ENCODE measurements around the gene HNRNPM.
"Not testable (repeated sequence)": the region's sequence is repeated elsewhere in the genome, so short reads cannot be mapped to it uniquely, and the experiment has no call there.

Gene HNRNPM

GRCh38 chr19:8426283-8426682 lies 18.5 kb upstream of the HNRNPM start:
- no peak for DNase-seq (ENCODE audit: low spot score)

DNA sequence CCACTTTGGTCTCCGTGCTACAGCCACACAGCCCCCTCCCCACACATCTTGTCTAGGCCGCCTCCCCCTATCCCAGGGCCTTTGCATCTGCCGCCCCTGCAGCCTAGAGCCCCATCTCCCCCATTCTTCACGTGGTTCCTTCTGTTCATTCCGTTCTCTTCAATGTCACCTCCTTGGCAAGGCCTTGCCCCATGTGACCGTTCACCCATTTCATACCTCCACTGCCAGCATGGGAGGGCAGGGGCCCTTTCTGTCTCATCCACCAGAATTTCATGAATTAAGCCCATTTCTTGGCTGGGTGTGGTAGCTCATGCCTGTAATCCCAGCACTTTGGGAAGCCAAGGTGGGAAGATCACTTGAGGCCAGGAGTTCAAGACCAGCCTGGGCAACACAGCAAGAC lies 15.7 kb upstream of the HNRNPM start:
- DNase-seq (ENCODE audit: low spot score) = no peak

DNA sequence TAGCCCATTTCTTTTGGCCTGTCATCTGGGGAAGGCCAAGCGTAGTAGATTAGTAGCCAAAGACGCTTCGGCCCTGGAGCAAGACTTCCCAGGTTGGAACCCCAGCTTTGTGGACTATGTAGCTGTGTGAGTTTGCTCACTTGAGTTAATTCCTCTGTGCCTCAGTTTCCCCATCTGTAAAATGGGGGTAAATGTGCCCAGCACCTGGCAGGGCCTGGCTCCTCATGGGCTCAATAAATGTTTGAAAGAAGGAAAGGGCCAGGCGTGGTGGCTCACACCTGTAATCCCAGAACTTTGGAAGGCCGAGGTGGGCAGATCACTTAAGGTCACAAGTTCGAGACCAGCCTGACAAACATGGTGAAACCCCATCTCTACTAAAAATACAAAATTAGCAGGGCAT lies 14.9 kb upstream of the HNRNPM start:
- no peak for DNase-seq (ENCODE audit: low spot score)

DNA sequence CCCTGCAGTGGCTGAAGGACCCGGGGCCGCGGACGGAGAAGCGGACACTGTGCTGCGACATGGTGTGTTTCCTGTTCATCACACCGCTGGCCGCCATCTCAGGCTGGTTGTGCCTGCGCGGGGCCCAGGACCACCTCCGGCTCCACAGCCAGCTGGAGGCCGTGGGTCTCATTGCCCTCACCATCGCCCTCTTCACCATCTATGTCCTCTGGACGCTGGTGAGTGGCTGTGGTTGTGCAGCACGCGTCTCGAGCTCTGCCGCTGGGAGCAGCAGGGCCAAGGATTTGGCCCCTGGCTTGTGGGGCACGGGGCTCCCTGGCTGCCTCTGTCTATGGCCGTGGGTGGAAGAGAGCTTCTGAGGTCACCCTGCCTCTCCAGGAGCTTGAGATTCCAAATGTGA lies 14.1 kb upstream of the HNRNPM start:
- no peak for DNase-seq (ENCODE audit: low spot score)

DNA sequence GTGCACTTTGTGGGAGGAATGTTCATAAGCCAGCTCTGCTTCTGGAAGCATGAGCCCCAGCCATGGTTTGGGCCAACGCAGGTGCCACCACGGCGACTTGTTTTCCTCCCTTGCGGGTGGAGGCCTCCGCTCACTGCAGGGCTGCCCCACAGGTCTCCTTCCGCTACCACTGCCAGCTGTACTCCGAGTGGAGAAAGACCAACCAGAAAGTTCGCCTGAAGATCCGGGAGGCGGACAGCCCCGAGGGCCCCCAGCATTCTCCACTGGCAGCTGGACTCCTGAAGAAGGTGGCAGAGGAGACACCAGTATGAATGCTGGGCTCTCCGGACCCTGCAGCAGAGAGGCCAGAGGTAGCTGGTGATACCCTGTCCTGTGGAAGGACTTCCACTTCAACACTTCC lies 6.5 kb upstream of the HNRNPM start:
- no peak for DNase-seq (ENCODE audit: low spot score)

DNA sequence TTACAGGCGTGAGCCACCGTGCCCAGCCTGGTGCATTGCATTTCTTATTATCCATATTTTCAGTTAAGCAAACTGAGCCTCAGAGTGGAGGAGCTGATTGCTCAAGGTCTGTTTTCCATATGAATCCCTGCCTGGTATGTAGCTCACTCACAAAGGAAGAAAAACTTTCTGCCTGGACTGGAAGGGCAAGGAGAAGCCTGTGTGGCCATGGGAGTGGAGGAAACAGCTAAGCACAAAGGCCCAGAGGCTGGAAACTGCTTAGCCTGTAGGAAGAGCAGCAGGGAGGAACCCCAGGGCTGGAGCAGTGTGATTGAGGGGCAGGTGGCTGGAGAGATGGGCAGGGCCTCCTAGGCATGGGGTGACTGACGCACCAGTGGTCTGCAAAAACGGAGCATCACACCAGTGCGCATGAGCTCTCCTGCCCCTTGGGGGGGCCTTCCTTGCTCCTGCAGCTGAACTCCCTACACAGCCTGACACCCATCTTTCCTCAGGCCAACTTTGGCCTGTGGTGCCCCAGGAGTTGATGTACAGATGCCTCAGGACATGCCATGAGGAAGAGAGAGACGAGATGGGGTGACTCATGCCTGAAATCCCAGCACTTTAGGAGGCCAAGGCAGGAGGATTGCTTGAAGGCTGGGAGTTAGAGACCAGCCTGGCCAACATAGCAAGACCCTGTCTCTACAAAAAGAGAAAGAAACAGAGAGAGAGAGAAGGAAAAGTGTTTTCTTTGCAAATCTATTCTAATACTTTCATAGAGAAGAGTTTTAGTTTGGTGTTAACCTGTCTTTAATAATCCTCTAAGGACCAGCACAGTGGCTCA lies 2.8 kb upstream of the HNRNPM start:
- no peak for DNase-seq (ENCODE audit: low spot score)

- not testable (repeated sequence) for DNase-seq (ENCODE audit: low spot score)
Observed at GRCh38 chr19:8444140-8444676, 567 bp upstream of the HNRNPM start.

DNA sequence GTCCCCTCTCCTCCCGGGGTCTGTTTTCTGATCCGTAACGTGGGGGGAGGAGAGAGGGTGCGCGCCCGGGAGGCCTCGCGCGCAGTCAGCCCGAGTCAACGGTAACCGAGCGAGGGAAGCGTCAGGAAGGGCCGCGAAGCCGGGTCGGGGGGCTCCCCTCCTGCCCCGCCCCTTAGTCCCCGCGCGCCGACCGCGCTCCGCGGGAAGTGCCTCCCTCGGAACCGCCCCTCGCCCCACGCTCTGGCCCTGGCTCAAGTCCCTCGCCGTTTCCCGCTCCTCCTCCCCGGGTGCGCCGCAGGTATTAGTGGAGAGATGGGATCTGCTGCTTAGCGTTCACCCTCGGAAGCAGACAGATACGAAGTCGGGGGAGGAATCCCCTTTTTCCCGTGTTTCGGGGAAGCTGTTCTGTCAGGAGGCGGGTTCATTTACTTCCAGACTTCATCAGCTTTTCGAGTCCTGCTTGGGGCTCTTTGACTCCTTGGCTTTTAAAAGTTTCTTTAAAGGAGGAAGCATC lies 770 bp downstream of the HNRNPM start:
- DNase-seq (ENCODE audit: low spot score) = peak; percentile 11

DNA sequence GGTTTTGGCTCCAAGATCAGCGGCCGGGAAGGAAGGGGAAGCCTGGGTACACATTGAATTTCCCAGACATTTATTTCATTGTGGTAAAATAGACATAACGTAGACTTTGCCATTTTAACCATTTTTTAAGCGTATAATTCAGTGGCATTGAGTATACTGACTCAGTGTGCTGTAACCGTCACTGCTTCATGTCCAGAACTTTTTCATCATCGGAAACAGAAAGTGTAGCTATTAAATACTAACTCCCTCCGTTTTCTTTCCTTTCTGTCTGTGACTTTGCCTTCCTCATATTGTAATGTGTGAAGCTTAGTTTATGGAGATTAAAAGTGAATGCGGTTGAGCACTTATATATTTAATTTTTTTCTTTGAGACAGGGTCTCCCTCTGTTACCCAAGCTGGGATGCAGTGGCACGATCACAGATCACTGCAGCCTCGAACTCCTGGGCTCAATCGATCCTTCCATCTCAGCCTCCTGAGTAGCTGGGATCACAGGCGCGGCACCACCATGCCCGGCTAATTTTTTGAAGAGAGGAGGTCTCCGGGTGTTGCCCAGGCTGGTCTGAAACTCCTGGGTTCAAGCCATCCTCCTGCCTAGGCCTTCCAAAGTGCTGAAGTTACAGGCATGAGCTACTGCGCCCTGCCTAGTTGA lies 1.4 kb downstream of the HNRNPM start:
- DNase-seq (ENCODE audit: low spot score) = no peak

DNA sequence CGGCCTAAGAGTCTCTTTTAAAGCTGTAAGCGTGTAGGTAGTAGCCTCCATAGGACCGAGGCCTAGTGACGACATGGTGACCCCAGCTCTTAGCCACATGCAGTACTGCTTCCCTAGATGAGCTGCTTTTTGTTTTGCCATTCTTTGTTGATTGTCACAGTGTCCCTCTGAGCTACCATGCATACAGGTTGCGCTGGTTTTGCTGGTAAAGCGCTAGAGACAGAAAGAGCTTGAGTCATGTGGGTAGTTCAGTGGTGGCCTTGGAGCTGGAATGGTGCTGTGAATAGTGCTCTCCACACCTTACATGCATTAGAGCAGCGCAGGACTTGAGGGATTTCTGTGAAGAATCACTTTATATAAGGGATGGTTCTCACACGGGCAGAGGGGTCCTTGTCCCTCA lies 5.1 kb downstream of the HNRNPM start:
- no peak for DNase-seq (ENCODE audit: low spot score)

- DNase-seq (ENCODE audit: low spot score) = no peak
Observed at GRCh38 chr19:8451377-8451776, 6.6 kb downstream of the HNRNPM start.

DNA sequence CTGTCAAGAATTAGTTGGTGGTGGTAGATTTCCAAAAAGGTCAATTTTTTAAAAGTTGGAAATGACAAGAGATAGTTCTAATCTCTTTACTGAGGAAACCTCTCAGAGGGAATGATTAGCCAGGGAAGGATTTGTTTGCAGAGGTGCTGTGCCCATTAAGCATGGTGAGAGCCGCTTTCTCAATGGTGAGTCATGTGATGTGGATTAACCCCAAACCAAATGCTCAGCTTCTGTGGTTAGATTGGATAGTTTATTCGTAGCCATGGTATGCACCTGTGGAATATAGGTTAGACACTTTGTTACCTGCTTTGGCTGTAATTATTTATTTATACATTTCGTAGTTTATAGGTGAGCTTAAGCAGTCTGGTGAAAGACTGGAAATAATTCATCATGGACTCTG lies 7.1 kb downstream of the HNRNPM start:
- no peak for DNase-seq (ENCODE audit: low spot score)

GRCh38 chr19:8452446-8453123 lies 7.8 kb downstream of the HNRNPM start:
- no peak for DNase-seq (ENCODE audit: low spot score)

DNA sequence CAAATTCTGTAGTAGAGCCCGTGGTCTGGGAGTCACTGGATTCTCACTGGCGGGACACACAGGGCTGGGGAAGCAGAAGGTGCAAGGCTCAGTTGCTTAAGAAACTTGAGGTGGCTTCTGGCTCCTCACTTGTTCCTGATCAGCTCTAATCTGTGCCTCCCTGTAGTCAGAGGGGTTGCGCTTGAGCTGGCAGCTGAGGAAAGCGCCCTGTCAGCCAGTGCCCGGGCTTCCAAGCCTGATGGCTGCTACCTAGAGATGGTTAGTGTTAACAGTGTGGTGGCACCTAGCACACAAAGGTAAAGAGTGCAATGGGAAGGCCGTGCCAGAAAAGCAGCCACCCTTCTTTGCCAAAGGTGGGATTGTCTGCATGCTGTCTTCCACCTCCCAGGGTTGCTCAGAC lies 8.8 kb downstream of the HNRNPM start:
- DNase-seq (ENCODE audit: low spot score) = no peak

- no peak for DNase-seq (ENCODE audit: low spot score)
Observed at GRCh38 chr19:8454218-8454617, 9.4 kb downstream of the HNRNPM start.

DNA sequence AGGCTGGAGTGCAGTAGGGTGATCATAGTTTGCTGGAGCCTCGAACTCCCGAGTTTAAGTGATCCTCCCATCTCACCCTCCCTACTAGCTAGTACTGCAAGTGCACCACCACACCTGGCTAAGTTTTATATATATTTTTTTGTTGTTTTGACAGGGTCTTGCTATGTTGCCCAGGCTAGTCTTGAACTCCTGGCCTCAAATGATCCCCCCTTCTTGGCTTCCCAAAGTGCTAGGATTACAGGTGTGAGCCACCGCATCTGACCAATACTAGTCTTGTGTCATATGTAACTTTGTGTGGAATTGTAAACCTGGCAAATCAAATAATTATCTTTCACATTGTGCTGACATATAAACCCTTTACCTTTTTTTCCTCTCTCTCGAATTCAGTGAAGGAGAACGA lies 10.2 kb downstream of the HNRNPM start:
- no peak for DNase-seq (ENCODE audit: low spot score)

- DNase-seq (ENCODE audit: low spot score) = no peak
Observed at GRCh38 chr19:8456064-8456463, 11.3 kb downstream of the HNRNPM start.

GRCh38 chr19:8457209-8457608 lies 12.4 kb downstream of the HNRNPM start:
- DNase-seq (ENCODE audit: low spot score) = no peak

- no peak for DNase-seq (ENCODE audit: low spot score)
Observed at GRCh38 chr19:8457827-8458226, 13.1 kb downstream of the HNRNPM start.

DNA sequence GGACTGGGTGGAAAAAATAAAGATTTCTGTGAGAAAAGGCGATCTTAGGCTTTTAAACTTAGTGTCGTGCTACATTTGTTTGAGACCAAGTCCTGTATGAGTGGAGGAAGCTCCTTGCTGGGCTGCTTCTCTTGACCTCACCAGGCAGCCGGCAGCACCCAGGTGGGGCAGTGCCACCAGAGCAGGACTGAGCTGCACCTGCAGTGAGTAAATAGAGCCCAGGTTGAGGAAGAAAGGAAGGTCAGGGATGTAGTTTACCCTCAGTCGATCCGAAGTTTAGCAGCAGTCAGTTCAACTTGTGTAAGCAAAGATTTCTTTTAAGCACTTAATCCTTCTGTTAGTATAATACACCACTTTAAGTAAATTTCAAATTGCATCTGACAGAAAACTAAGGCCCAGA lies 13.6 kb downstream of the HNRNPM start:
- no peak for DNase-seq (ENCODE audit: low spot score)

DNA sequence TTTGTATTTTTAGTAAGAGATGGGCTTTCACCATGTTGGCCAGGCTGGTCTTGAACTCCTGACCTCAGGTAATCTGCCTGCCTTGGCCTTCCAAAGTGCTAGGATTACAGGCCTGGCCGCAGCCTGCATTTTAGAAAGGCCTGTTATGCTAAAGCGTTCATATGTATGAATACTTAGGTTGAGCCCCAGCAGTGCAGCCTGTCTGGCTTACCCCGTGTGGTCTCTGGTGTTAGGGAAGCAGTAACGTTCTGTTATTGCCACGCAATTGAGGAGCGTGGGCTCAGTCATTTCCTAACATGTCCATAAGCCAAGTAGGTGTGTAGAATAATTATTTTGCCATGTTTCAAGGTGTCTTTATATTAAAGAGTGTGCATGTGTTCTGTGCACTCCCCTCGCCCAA lies 14.3 kb downstream of the HNRNPM start:
- no peak for DNase-seq (ENCODE audit: low spot score)

DNA sequence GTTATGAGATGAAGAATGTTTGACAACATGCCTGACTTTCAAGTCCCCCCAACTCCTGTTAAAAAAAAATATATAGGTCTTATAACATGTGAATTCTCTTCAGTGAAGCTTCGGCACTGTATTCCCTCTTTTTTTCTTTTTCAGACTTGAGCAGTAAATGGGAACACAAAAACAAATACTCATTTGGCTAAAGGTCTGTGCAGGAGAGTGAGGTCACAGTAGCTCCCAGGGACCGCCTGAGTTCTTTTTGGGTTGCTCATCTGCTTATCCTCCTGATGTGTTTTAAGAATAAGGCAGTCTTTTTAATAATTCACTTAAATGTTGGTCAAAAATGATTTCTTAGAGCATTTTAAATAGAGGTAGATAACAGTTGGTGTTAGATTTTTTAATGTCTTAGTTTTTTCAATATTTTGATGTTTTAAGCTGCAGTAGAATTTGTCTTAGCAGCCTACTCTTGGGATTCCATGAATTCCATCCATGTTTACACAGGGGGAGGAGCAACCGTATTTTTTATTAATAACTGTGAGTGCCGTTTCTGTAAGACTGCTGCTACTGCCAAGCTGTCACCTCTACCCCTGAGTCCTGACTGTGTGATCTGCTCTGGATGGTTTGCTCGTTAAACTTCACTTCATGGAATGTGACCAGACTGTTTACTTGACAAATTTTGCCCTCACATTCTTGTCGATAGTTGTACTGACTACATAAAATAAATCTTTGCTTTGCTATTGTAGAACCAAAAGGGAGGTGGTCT lies 14.9 kb downstream of the HNRNPM start:
- DNase-seq (ENCODE audit: low spot score) = no peak

All from SK-N-DZ (cell line).